Prostate gland (tissue), 2 donors: ENCODE measurements around the gene GALNTL6. TPM values are rescaled to one million over a fixed set of nuclear protein-coding genes. Genes with fewer than 3 reads are reported as not detected.

Experiments used
- DNase-seq: peaks from one replicate; pipeline ENCODE4 v3.0.0-alpha.2; 2019; ENCODE audit warnings: low spot score
- H3K27ac ChIP-seq, 2 donors: fragments of 200-600 bp; sonication (generic); 2 replicates each; pipeline ENCODE4 v1.5.1; 2017 to 2019
- H3K27me3 ChIP-seq: fragments of 200-600 bp; sonication (generic); replicated peaks from 2 replicates; pipeline ENCODE4 v1.5.1; 2019; ENCODE audit not compliant: insufficient read depth
- H3K36me3 ChIP-seq, 2 donors: fragments of 200-600 bp; sonication (generic); 1 replicate in 1 of 2; 2 replicates in 1 of 2; pipeline versions ENCODE4 v1.5.1 to v1.8.1; 2017 to 2019
- H3K4me1 ChIP-seq: fragments of 200-600 bp; sonication (generic); replicated peaks from 2 replicates; pipeline ENCODE4 v1.5.1; 2019
- H3K4me3 ChIP-seq, 2 donors: fragments of 200-600 bp; sonication (generic); 2 replicates each; pipeline ENCODE4 v1.5.1; 2017 to 2019
- H3K9me3 ChIP-seq: fragments of 200-600 bp; sonication (generic); 2 replicates; pipeline ENCODE4 v1.5.1; 2017
- CTCF ChIP-seq, 4 experiments: fragments of 200-600 bp in 2 of 4; fragments of 450-650 bp in 2 of 4; sonication (generic) in 2 of 4; IDR thresholded peaks; 1 replicate in 3 of 4; 2 replicates in 1 of 4; pipeline ENCODE4 v1.5.1; 2016 to 2019; ENCODE audit warnings: antibody characterized with exemption in 4 of 4, mild to moderate bottlenecking in 2 of 4, moderate library complexity in 2 of 4
- POLR2A ChIP-seq: fragments of 450-650 bp; IDR thresholded peaks from one replicate; pipeline ENCODE4 v1.6.1; 2016; ENCODE audit warnings: antibody characterized with exemption, mild to moderate bottlenecking
- POLR2AphosphoS5 ChIP-seq: sonication (generic); formaldehyde crosslinking; IDR thresholded peaks from one replicate; pipeline ENCODE4 v1.6.1; 2017; ENCODE audit warnings: antibody characterized with exemption
- WGBS: methylation state at CpG from one replicate; pipeline ENCODE4 v1.1.5; 2018; 5-methylcytosine and 5-hydroxymethylcytosine counted together
- intact Hi-C: fragments of 100-400 bp; cut with DNase I; formaldehyde crosslinking; loops from one replicate; pipeline ENCODE4 v1.14.2; 2022
- total RNA-seq, 2 donors: library from RNA; depleted of rRNA; stranded (reverse); fragments of >200 nt; gene quantifications; one replicate each; pipeline ENCODE4 v1.1.0, GENCODE V29; 2016

The GALNTL6 gene
- total RNA-seq, 2 donors from 2014 or later, result 0.23 to 0.85 TPM

DNA sequence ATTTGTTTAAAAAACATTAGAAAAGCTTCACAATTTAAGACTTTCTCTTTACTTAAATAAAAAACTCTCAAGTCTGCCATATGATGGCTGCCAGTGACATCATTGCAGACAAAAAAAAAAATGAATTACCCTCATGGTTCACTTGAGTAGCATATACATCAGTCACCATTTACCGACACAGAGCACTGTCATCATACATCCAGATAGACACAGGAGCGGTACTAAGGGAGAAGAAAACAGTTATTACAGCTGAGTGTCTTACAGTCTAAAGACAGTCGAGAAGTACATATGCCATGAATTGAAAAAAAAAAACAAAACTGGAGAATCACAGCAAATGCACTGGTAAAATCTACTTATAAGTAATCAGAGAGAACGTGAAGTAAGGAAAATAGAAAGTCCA is 949.7 kb downstream of the GALNTL6 start:
- H3K27ac ChIP-seq, result no peak overlapping the region
- intact Hi-C loops, result no loop called here
- H3K9me3 ChIP-seq, result no peaks in the 10 kb centered on the region
- WGBS, result 50% methylated on average over 4 of the region's 4 CpGs
- no peaks in the 10 kb centered on the region for H3K36me3 ChIP-seq
- no peak for DNase-seq
- TF ChIP-seq POLR2AphosphoS5, result no peak
- H3K4me3 ChIP-seq, result no peak overlapping the region
- no peaks in the 10 kb centered on the region for H3K4me1 ChIP-seq
- H3K27me3 ChIP-seq, result no peaks in the 10 kb centered on the region

DNA sequence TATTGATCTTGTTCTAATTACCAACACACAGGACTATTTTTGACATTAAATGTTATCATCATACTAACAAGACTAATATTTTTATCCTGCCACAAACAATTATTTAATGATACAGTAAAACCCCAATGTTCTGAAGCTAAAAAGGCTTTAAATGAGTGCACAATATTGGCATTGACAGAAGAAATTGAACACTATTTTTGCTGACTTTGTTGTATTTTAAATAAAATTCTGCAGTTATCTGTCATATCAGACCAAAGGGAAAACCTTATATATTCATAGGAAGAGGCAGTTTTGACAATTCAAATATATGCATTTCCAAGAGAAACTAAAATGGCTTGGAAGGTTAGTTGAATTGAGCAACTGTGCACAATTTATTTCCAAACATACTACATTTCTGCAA is 957.6 kb downstream of the GALNTL6 start:
- Histone ChIP-seq H3K4me3 (no peak overlapping the region), H3K9me3 (no peaks in the 10 kb centered on the region), H3K27ac (no peak overlapping the region), H3K27me3 (no peaks in the 10 kb centered on the region), H3K36me3 (no peaks in the 10 kb centered on the region), H3K4me1 (no peaks in the 10 kb centered on the region)
- no peak for DNase-seq
- intact Hi-C loops, result no loop called here
- TF ChIP-seq CTCF (IDR thresholded peaks at IDR 0.05) (no peak), POLR2A (no peak), POLR2AphosphoS5 (no peak)

DNA sequence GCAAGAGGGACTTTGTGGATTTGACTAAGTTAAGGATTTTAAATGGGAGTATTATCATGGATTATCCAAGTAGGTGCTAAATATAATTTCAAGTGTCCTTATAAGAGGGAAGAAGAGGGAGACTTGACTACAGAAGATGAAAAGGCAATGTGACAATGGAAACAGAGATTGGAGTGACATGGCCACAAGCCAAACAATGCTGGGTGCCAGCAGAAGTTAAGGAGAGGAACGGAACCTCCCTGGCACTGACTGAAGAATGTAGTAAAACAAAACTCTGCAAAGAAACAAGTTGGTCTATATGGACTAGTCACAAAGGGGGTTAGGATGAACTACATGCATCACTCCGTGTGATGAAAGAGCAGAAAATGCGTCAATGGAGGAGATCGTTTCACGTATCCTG is 959.6 kb downstream of the GALNTL6 start:
- intact Hi-C loops, result no loop called here
- Histone ChIP-seq H3K36me3 (no peaks in the 10 kb centered on the region), H3K27me3 (no peaks in the 10 kb centered on the region), H3K4me3 (no peak overlapping the region), H3K27ac (no peak overlapping the region), H3K9me3 (no peaks in the 10 kb centered on the region), H3K4me1 (no peaks in the 10 kb centered on the region)
- TF ChIP-seq POLR2A (no peak), POLR2AphosphoS5 (no peak), CTCF (IDR thresholded peaks at IDR 0.05) (no peak)
- no peak for DNase-seq
- 67% methylated on average over 5 of the region's 5 CpGs for WGBS

DNA sequence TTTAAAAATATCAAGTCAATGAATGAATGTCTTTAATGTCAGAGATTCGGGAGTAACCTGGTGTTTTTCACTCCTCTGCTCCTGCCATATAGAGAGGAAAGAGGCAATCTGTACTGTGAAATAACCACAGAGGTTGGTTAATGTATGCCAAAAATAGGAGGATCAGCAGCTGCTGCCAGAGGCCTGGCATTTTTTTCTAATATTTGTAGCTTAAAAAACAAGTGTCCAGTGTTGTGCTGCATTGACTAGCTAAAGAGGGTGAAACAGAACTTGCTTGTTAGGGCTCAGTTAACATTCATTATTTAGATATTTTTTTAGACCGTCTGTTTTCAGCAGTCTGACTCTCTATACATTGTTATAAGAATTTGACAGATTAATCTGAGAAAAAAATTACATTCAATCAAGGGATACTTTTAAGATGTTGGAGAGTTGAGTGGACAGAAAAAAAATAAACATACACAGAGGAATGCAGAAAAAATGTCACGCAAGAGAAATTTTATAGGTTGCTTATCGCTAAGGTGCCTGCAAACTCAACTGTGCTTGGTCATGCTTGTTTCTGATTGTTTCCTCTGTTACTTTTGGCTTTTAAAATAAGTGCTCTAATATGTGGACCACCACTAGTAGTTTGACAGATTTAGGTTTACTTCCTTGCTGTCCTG is 963.1 kb downstream of the GALNTL6 start:
- intact Hi-C loops, result no loop called here
- Histone ChIP-seq H3K4me3 (no peak overlapping the region), H3K27ac (no peak overlapping the region), H3K4me1 (no peaks in the 10 kb centered on the region), H3K27me3 (no peaks in the 10 kb centered on the region), H3K9me3 (no peaks in the 10 kb centered on the region), H3K36me3 (no peaks in the 10 kb centered on the region)
- no peak for TF ChIP-seq POLR2AphosphoS5
- TF ChIP-seq CTCF (IDR thresholded peaks at IDR 0.05), result no peak
- TF ChIP-seq POLR2A, result no peak
- no peak for DNase-seq
- WGBS, result 63% methylated on average over 4 of the region's 4 CpGs

GRCh38 chr4:172777729-172778431 is 964.7 kb downstream of the GALNTL6 start:
- Histone ChIP-seq H3K9me3 (no peaks in the 10 kb centered on the region), H3K27me3 (no peaks in the 10 kb centered on the region), H3K4me1 (no peaks in the 10 kb centered on the region), H3K4me3 (no peak overlapping the region), H3K27ac (no peak overlapping the region), H3K36me3 (no peaks in the 10 kb centered on the region)
- intact Hi-C loops, result no loop called here
- TF ChIP-seq POLR2AphosphoS5, result no peak
- no peak for TF ChIP-seq POLR2A
- TF ChIP-seq CTCF (IDR thresholded peaks at IDR 0.05), result no peak
- WGBS, result 82% methylated on average over 3 of the region's 3 CpGs
- DNase-seq, result no peak
